Upper lobe of left lung (tissue), 4 donors: ENCODE data around the gene PJA1.

Source experiments
- EP300 ChIP-seq, 4 donors: sonication (generic); formaldehyde crosslinking; IDR thresholded peaks; one replicate each; pipeline ENCODE4 v1.5.1; 2017; ENCODE audit warnings: antibody characterized with exemption in 4 of 4, control low read depth in 2 of 4
- POLR2AphosphoS5 ChIP-seq, 2 donors: sonication (generic); formaldehyde crosslinking; IDR thresholded peaks; one replicate each; pipeline ENCODE4 v1.5.1; 2017; ENCODE audit warnings: antibody characterized with exemption in 2 of 2
- TF ChIP-seq, protein P1 (sequence below), 6 experiments: fragments of 450-650 bp in 4 of 6; fragments of 200-600 bp in 2 of 6; sonication (generic) in 2 of 6; IDR thresholded peaks; one replicate each; pipeline ENCODE4 v1.5.1; 2016 to 2019; ENCODE audit warnings: antibody characterized with exemption in 6 of 6

DNA sequence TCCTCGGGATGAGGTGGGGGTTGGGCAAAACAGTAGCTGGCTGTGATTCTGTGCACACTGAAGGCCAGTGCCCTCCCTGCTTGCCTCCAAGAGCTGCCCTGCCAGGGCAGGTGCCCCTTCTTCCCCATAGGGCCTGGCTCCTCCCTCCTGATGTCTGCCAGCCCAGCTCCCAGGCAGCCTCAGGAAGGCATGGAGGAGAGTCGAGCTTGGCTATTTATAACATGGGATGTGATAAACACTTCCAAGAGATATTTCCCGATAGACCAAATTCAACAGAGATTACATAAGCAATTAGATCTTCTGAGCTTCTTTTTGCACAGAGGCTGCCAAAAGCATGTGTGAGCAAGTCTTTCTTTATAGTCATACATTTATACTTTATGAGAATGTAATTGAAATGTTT lies 45.3 kb upstream of the PJA1 start:
- TF ChIP-seq, protein P1, sequence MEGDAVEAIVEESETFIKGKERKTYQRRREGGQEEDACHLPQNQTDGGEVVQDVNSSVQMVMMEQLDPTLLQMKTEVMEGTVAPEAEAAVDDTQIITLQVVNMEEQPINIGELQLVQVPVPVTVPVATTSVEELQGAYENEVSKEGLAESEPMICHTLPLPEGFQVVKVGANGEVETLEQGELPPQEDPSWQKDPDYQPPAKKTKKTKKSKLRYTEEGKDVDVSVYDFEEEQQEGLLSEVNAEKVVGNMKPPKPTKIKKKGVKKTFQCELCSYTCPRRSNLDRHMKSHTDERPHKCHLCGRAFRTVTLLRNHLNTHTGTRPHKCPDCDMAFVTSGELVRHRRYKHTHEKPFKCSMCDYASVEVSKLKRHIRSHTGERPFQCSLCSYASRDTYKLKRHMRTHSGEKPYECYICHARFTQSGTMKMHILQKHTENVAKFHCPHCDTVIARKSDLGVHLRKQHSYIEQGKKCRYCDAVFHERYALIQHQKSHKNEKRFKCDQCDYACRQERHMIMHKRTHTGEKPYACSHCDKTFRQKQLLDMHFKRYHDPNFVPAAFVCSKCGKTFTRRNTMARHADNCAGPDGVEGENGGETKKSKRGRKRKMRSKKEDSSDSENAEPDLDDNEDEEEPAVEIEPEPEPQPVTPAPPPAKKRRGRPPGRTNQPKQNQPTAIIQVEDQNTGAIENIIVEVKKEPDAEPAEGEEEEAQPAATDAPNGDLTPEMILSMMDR (IDR thresholded peaks at IDR 0.05): no peak
- TF ChIP-seq POLR2AphosphoS5 (IDR thresholded peaks at IDR 0.05) (no peak), EP300 (IDR thresholded peaks at IDR 0.05) (no peak)
